ENCODE results near the gene TYK2.
A peak's percentile ranks its signal among the peaks of the same experiment; 100 is the strongest.
"Not testable (repeated sequence)": the region's sequence is repeated elsewhere in the genome, so short reads cannot be mapped to it uniquely, and the experiment has no call there.

Gene TYK2

DNA sequence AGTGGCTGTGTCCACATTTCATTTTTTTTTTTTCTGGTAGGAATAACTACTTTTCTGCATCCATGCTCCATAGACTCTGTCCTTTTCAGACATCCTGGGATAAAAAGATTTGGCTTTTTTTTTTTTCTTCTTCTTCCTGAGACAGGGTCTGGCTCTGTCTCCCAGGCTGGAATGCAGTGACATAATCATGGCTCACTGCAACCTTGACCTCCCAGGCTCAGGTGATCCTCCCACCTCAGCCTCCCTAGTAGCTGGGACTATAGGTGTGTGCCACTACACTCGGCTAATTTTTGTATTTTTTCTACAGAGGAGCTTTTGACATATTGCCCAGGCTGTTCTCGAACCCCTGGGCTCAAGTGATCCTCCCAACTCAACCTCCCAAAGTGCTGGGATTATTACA is 36.9 kb downstream of the TYK2 start:
- Histone ChIP-seq H3K4me1 (peaks cover 25 to 66% (median 45%) of the 10 kb centered on the region in 10 experiments), H3K4me3 (no peak overlapping the region), H3K27me3 (no peaks in the 10 kb centered on the region), H3K9me3 (replicated peaks in 1 of 11) (no peaks in the 10 kb centered on the region), H3K36me3 (peaks cover 0 to 1% (median 0%) of the 10 kb centered on the region in 11 experiments; a peak in 3 of 22 replicates), H3K9ac (no peak overlapping the region), H4K20me1 (no peaks in the 10 kb centered on the region), H3K27ac (no peak overlapping the region), H3K4me2 (no peak overlapping the region)
- no peak for TF ChIP-seq Cebpa-rat (IDR thresholded peaks at IDR 0.05)

DNA sequence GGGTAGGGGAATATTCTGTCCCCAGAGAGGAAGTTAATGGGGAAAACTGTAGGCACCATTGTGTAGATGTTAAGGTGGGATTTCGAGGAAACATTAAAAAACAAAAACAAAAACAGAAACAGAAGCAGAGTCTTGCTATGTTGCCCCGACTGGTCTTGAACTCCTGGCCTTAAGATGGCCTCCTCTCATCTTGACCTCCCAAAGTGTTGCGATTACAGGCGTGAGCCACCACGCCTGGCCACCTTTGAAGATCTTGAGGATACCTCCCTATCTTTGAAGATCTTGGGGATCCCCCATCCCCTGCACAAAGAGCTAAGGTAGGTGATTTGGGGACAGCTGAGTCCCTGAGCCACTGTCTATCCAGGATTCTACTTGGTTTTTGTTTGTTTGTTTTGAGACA is 40.4 kb downstream of the TYK2 start:
- Histone ChIP-seq H3K4me1 (peaks cover 27 to 66% (median 43%) of the 10 kb centered on the region in 10 experiments), H3K4me2 (peak overlapping the region; percentile 84 to 96 (median 92))

DNA sequence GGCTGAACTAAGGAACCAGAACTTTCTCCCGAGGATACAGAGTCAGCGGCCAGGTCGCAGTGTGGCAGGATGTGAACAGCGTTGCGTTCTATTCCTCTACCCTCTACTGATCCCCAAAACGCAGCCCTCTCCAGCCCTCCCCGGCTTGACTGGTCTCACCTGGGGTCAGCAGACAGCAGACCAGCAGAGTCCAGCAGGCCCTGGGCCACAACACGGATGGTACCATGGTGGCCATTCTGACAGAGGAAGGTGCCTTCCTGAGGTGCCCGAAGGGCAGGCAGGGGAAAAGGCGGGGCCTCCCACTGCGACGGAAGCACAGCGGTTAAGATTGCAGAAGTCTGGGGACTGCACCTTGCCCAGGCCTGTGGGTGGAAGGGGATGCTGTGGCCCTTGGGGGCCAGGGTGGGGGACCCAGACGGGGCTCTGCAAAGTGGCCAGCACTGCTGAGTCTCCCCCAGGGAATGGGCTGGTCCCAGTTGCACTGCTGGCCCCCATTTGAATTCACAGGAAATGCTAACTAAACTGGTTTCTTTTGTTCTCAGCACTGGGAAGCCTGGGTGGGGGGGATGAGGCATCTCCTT is 40.9 kb downstream of the TYK2 start, which contains the start of gene ICAM3:
TSS of gene ICAM3 (minus strand) at position 245 of the 581 bp plus-strand sequence. CDS start at position 235, 10 bp downstream.
- TF ChIP-seq Cebpa-rat (IDR thresholded peaks at IDR 0.05) = peak in 7 of 11 experiments; percentile 18 to 85 (median 64); a peak in 10 of 22 replicates
- Histone ChIP-seq H3K4me1 (peaks cover 30 to 69% (median 48%) of the 10 kb centered on the region in 10 experiments), H3K9ac (peak within 1 kb of the TSS; percentile 40 to 71 (median 64); a peak in 20 of 22 replicates), H3K27me3 (no peaks in the 10 kb centered on the region), H3K9me3 (replicated peaks in 1 of 11) (no peaks in the 10 kb centered on the region), H3K4me2 (peak within 1 kb of the TSS; percentile 84 to 96 (median 92)), H3K36me3 (peaks cover 0 to 10% (median 0%) of the 10 kb centered on the region in 11 experiments; a peak in 2 of 22 replicates), H4K20me1 (no peaks in the 10 kb centered on the region), H3K27ac (peak within 1 kb of the TSS; percentile 25 to 80 (median 73); a peak in 20 of 22 replicates), H3K4me3 (peak within 1 kb of the TSS; percentile 27 to 65 (median 45); a peak in 16 of 20 replicates)

More for the DNA sequence above, 40.4 kb downstream of the TYK2 start:
- Histone ChIP-seq H3K27me3 (no peaks in the 10 kb centered on the region), H3K9ac (peak overlapping the region in 10 of 11 experiments; percentile 8 to 71 (median 64); a peak in 17 of 22 replicates), H3K36me3 (peaks cover 0 to 9% (median 0%) of the 10 kb centered on the region in 11 experiments; a peak in 2 of 22 replicates), H3K4me3 (peak overlapping the region in 9 of 10 experiments; percentile 27 to 65 (median 46); a peak in 12 of 20 replicates), H3K9me3 (replicated peaks in 1 of 11) (no peaks in the 10 kb centered on the region), H3K27ac (peak overlapping the region in 10 of 11 experiments; percentile 48 to 80 (median 74); a peak in 18 of 22 replicates), H4K20me1 (no peaks in the 10 kb centered on the region)
- no peak for TF ChIP-seq Cebpa-rat (IDR thresholded peaks at IDR 0.05)

DNA sequence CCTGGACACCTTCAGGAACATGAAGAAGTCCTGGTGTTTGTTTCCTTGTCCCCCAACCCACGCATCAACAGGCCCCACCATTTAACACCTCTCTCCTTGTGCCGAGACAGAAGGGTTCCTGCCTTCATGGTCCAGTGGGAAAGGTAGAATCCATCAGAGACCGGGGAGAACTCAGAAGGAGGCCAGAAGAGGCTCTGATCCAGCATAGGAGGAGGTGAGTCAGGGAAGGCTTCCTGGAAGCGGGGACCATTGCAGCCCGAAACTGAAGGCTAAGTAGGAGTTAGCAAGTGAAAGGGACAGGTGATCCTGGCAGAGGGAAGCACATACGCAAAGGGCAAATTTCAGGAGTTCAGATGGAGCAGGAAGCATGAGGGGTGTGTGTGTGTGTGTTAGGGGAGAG is 41.4 kb downstream of the TYK2 start:
- Histone ChIP-seq H3K27ac (peak overlapping the region in 10 of 11 experiments; percentile 48 to 80 (median 74); a peak in 19 of 22 replicates), H3K9ac (peak overlapping the region; percentile 40 to 71 (median 64); a peak in 19 of 22 replicates), H3K36me3 (peaks cover 0 to 12% (median 0%) of the 10 kb centered on the region in 11 experiments; a peak in 2 of 22 replicates), H3K4me1 (peaks cover 35 to 74% (median 54%) of the 10 kb centered on the region in 10 experiments), H3K4me3 (peak overlapping the region; percentile 27 to 65 (median 45); a peak in 15 of 20 replicates), H3K4me2 (peak overlapping the region; percentile 84 to 96 (median 92)), H3K9me3 (replicated peaks in 1 of 11) (no peaks in the 10 kb centered on the region), H4K20me1 (no peaks in the 10 kb centered on the region), H3K27me3 (no peaks in the 10 kb centered on the region)
- no peak for TF ChIP-seq Cebpa-rat (IDR thresholded peaks at IDR 0.05)

DNA sequence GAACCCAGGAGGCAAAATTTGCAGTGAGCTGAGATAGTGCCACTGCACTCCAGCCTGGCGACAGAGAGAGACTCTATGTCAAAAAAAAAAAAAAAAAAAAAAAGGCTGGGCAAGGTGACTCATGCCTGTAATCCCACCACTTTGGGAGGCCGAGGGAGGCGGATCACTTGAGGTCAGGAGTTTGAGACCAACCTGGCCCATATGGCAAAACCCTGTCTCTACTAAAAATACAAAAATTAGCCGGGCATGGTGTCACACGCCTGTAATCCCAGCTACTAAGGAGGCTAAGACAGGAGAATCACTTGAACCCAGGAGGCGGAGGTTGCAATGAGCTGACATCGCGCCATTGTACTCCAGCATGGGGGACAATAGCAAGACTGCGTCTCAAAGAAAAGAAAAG is 43.6 kb downstream of the TYK2 start:
- Histone ChIP-seq H3K9ac (0 out of 22 replicates have a peak overlapping the region, but pooled peaks of 1 of the 11 experiments have one; percentile 6), H3K4me1 (peaks cover 47 to 82% (median 64%) of the 10 kb centered on the region in 10 experiments), H4K20me1 (peaks cover 8 to 14% (median 12%) of the 10 kb centered on the region in 11 experiments; a peak in 19 of 22 replicates), H3K36me3 (peaks cover 0 to 14% (median 5%) of the 10 kb centered on the region in 11 experiments; a peak in 9 of 22 replicates), H3K27ac (peak overlapping the region in 1 of 11 experiments; percentile 9; a peak in 1 of 22 replicates), H3K4me2 (peak overlapping the region in 1 of 11 experiments; percentile 15; a peak in 1 of 22 replicates)
- not testable (repeated sequence) for H3K27me3 ChIP-seq; H3K9me3 ChIP-seq (replicated peaks in 1 of 11); H3K4me3 ChIP-seq

DNA sequence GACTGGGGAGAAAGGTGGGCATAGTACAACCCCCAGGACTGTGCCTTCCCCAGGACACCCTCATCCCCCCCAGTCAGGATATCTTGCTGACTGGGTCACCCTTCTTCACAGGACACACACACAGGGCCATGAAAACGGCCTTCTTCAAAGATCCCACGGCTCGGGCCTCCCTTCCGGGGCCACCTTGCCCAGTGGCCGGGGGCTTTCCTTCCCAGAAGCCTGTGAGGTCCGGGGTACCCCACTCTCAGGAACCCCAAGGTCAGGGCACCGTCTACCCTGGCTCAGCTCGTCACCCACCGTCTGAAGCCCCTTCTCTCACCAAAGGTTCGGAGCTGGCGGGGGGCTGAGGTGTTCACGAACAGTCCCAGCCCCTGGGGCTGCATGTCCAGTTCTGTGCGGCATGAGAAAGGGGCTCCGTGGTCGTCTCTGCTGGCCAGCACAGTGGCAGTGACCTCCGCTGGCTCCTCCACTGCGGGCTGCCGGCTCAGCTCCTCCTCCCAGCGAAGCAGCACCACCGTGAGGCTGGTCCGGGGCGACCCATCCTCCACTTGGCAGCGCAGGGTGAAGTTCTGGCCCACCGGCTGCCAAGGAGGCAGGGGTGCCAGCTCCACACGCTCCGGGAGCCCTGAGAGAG is 44.9 kb downstream of the TYK2 start:
- H3K4me3 ChIP-seq = no peak overlapping the region
- peak overlapping the region in 2 of 11 experiments; percentile 3 to 25; a peak in 1 of 22 replicates for H3K9ac ChIP-seq
- H3K9me3 ChIP-seq (replicated peaks in 1 of 11) = no peaks in the 10 kb centered on the region
- no peaks in the 10 kb centered on the region for H3K27me3 ChIP-seq
- H3K4me1 ChIP-seq = peaks cover 47 to 80% (median 62%) of the 10 kb centered on the region in 10 experiments
- H3K4me2 ChIP-seq = peak overlapping the region in 3 of 11 experiments; percentile 86 to 93 (median 93); a peak in 3 of 22 replicates
- H3K36me3 ChIP-seq = peaks cover 3 to 24% (median 12%) of the 10 kb centered on the region in 11 experiments
- TF ChIP-seq Cebpa-rat (IDR thresholded peaks at IDR 0.05) = no peak
- peaks cover 13 to 27% (median 24%) of the 10 kb centered on the region in 11 experiments; a peak in 19 of 22 replicates for H4K20me1 ChIP-seq
- peak overlapping the region in 2 of 11 experiments; percentile 31 to 38; a peak in 3 of 22 replicates for H3K27ac ChIP-seq

DNA sequence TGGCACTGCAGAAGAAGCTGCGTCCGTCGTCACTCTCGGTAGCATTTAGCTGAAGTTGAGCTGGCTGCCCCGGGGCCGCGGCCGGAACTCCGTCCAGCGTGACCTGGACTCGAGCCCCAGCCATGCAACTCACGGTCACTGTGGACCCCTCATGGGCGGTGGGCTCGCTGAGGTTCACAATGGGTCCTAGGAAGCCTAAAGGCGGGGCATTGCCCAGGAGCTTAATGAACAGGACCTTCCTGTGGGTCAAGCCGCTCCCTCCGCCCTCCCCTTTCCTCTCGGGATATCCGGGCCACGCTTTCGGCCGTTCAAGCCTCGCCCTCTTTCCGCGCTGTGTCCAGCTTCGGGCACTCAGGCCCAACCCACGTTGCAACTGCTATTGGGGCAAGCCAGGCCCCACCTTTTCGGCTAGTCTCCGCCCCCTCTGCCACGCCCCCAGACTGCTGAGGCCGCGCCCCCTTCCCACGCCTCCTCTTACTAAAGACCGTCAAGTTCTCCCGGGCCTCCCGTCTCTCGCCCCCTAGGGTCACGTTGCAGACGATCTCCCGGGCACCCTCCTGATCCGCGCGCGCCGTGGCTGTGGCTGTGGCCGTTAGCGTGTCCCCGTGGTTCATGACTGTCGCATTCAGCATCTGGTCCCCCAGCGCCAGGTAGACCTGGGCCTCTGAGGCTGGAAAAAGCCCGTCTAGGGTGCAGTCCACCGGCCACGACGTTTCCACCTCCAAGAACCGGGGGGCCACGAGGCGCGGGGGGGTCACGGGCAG is 45.6 kb downstream of the TYK2 start:
- peak overlapping the region; percentile 78 to 94 (median 86); a peak in 20 of 22 replicates for H3K4me2 ChIP-seq
- H3K4me3 ChIP-seq = no peak overlapping the region
- H3K9me3 ChIP-seq (replicated peaks in 1 of 11) = no peaks in the 10 kb centered on the region
- H3K27ac ChIP-seq = peak overlapping the region in 1 of 11 experiments; percentile 96; a peak in 2 of 22 replicates
- peaks cover 13 to 34% (median 31%) of the 10 kb centered on the region in 11 experiments; a peak in 21 of 22 replicates for H4K20me1 ChIP-seq
- peak overlapping the region in 2 of 11 experiments; percentile 97 to 98; a peak in 3 of 22 replicates for H3K9ac ChIP-seq
- no peaks in the 10 kb centered on the region for H3K27me3 ChIP-seq
- H3K4me1 ChIP-seq = peaks cover 40 to 75% (median 55%) of the 10 kb centered on the region in 10 experiments
- H3K36me3 ChIP-seq = peaks cover 10 to 31% (median 19%) of the 10 kb centered on the region in 11 experiments
- TF ChIP-seq Cebpa-rat (IDR thresholded peaks at IDR 0.05) = no peak

Measured in BLaER1 treated with 17β-estradiol and CSF1 and Interleukin-3, amounts not matched to agents 10 nM and 100 nM (cell line).